22Rv1 (cell line): ENCODE data around the gene SEMA4B.

ENCODE experiments used
- H3K27ac ChIP-seq: fragments of 450-650 bp; 2 replicates; pipeline ENCODE4 v1.5.1; 2017
- ZFX ChIP-seq: fragments of 450-650 bp; IDR thresholded peaks from 2 replicates; pipeline ENCODE4 v1.6.1; 2017; ENCODE audit warnings: antibody characterized with exemption, borderline replicate concordance
- TF ChIP-seq, protein P1 (sequence below): fragments of 450-650 bp; IDR thresholded peaks from 2 replicates; pipeline ENCODE4 v1.5.1; 2017; ENCODE audit warnings: mild to moderate bottlenecking

The SEMA4B gene

DNA sequence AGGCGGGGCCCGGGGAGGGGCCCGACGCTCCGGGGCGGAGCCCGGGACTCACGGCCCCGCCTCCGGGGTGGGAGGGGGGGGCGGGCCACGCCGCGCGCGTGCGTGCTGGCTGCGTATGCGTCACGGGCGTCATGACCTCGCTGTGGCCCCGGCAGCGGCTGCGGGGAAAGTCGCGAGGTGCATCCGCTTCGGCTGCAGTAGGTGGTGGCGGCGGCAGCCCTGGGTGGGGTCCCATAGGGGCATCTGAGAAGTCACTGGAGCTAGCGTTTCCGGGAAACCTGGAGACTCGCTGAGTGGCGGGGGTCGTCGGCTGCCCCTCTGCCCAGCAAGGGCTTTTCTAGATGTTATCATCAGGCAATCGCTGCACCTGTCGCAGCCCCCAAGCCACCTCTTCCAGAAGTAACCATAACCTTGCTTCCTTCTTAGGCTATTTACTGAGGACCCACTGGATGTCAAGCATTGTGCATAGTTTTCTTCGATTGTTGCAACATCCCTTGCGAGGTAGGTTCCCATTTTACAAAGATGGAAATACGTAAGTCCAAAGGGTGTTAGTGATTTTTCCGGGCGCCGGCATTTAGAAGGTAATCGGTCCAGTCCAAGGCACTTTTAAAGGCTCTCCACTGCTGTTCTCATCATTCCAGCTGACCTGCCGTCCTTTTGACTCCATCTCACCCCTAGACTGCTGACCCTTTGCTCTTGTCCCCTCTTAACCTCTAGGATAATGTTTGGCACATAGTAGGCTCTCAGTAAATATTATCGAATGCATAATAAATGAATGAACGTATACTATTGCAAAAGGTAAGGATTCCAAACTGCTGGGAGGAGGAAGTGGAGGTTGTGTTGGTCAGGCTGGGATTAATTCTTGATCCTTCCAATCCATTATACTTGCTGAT is 33.2 kb downstream of the SEMA4B start, which contains the start of gene GDPGP1:
Gene GDPGP1, plus strand, starts transcription at position 114 of the 893 bp plus-strand sequence. CDS start 6,700 bp downstream, outside the sequence.
- H3K27ac ChIP-seq: peak within 1 kb of the TSS; percentile 86
- TF ChIP-seq, protein P1, sequence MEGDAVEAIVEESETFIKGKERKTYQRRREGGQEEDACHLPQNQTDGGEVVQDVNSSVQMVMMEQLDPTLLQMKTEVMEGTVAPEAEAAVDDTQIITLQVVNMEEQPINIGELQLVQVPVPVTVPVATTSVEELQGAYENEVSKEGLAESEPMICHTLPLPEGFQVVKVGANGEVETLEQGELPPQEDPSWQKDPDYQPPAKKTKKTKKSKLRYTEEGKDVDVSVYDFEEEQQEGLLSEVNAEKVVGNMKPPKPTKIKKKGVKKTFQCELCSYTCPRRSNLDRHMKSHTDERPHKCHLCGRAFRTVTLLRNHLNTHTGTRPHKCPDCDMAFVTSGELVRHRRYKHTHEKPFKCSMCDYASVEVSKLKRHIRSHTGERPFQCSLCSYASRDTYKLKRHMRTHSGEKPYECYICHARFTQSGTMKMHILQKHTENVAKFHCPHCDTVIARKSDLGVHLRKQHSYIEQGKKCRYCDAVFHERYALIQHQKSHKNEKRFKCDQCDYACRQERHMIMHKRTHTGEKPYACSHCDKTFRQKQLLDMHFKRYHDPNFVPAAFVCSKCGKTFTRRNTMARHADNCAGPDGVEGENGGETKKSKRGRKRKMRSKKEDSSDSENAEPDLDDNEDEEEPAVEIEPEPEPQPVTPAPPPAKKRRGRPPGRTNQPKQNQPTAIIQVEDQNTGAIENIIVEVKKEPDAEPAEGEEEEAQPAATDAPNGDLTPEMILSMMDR: no peak
- TF ChIP-seq ZFX: no peak

DNA sequence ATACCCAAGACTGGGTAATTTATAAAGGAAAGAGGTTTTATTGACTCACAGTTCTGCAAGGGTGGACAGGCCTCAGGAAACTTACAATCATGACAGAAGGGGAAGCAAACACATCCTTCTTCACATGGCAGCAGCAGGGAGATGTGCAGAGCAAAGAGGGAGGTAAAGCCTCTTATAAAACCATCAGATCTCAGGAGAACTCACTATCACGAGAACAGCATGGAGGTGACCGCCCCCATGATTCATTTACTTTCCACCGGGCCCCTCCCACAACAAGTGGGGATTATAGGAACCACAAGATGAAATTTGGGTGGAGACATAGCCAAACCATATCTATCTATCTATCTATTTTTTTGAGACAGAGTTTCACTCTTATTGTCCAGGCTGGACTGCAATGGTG is 38.2 kb downstream of the SEMA4B start:
- TF ChIP-seq, protein P1: no peak
- no peak overlapping the region for H3K27ac ChIP-seq

DNA sequence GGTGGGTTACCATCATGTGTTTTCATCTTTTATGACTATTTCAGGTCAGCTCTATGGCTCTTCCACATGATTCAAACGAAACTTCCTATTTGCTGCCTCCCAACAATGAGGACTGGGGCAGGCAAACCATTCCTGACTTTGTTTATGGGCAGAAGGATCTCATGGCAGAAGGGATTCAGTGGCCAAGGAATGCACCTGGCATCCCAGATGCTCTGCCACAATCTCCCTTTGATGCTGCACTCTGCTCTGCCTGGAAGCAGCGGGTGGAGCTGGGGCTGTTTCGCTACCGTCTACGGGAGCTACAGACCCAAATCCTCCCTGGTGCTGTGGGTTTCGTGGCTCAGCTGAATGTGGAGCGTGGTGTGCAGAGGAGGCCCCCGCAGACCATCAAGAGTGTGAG is 39.7 kb downstream of the SEMA4B start:
- no peak for TF ChIP-seq ZFX
- TF ChIP-seq, protein P1: no peak
- no peak overlapping the region for H3K27ac ChIP-seq

DNA sequence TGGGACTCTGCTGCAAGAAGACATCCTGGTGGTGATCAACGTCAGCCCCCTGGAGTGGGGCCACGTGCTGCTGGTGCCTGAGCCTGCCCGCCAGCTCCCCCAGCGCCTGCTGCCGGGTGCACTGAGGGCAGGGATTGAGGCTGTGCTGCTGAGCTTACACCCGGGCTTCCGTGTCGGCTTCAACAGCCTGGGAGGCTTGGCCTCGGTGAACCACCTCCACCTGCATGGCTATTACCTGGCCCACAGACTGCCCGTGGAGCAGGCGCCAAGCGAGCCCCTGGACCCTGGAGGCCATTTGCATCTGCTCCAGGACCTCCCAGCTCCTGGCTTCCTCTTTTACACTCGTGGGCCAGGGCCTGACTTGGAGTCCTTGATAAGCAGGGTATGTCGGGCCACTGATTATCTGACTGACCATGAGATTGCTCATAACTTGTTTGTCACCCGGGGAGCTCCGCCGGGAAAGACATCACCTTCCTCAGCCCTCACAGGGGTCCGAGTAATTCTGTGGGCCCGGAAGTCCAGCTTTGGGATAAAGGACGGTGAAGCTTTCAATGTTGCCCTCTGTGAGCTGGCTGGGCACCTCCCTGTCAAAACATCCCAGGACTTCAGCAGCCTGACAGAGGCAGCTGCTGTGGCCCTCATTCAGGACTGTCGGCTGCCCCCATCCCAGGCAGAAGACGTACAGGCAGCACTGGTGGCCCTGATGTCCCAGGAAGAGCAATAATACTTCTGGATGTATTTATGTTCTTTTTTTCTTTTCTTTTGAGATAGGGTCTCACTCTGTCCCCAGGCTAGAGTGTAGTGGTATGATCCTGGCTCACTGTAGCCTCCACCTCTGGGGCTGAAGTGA is 40.4 kb downstream of the SEMA4B start:
- TF ChIP-seq, protein P1: no peak
- no peak for TF ChIP-seq ZFX
- H3K27ac ChIP-seq: no peak overlapping the region

DNA sequence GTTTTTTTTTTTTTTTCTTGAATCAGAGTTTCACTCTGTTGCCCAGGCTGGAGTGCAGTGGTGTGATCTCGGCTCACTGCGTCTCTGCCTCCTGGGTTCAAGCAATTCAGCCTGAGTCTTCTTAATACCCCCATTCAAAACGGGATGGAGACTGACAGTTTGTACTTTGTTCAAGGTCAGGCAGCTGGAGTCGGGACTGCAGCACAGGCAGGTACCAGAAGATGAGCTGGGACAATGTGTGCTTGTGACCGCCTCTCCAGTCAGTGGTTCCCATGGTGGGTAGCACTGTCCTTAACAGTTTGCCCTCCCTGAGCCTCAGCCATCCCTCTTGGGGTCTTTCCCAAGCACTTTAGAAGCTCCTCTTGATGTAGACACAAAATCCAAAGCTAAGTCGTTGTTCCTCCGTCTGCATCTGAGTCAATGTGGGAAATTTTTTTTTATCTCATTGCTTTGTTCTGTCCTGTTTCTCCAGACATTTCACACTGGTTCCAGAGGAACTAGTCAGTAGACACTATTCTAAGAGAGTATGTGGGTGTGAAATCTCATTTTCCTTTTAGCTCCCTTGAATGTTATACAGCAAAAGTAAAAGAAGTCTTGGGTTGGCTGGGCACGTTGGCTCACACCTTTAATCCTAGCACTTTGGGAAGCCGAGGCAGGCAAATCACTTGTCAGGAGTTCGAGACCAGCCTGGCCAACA is 43.0 kb downstream of the SEMA4B start:
- no peak overlapping the region for H3K27ac ChIP-seq
- no peak for TF ChIP-seq ZFX
- TF ChIP-seq, protein P1: no peak

DNA sequence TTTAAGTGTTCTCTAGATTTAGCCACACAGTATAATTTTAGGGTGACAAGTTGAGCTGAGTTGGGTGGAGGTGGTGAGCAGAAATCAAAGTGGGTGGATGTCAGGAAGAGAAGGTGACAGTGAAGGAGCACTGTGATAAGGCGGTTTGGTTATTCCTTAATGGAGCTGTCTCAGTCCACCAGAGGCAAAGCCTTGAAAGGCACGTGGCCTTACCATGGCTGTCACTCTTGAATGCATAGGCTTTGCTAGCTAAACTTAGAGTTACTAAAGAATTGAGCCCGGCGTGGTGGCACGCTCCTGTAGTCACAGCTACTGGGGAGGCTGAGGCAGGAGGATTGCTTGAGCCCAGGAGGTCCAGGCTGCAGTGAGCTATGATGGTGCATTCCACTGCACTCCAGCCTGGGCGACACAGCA is 47.7 kb downstream of the SEMA4B start:
- no peak overlapping the region for H3K27ac ChIP-seq
- TF ChIP-seq, protein P1: no peak
- TF ChIP-seq ZFX: no peak
